ENCODE results near the gene P4HTM.
"Not testable (repeated sequence)": the region's sequence is repeated elsewhere in the genome, so short reads cannot be mapped to it uniquely, and the experiment has no call there.

Gene P4HTM

DNA sequence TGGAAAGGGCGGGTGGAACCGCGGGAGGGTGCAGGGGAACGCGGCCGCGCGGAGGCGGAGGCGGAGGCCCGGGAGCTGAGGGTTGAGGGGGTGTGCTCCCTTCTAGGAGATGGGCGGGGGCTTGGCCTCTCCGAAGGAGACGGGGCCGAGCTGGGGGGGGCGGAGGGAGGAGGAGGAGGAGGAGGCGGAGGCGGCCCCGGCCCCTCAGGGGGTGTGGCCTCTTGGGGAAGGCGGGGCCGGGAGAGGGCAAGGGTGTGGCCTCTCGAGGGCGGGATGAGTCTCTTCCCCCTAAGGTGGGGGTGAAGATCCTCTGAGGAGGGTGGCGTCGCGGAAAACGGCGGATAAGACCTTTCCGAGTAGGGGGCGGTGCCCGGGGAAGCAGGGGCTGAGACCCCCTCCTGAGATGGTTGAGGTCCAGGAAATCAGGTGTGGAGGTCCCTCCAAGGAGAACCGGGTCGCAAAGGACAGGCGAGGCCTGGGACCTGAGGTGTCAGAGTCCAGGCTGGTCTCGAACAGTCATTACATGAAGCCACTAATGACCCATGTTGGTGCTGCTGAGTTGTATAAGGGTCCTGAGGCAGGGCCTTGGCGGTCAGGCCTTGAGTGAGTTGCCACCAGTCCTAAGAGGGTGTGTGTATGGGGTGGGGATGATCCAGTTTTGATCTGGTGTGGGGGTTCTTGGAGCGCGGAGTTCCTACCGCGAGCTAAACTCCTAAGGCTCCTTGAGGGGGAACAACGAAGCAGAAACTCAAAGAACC, 17.9 kb downstream of the P4HTM start:
- DNase-seq (ENCODE audit: low read depth in 2 of 2) = peak; percentile 75 to 86

DNA sequence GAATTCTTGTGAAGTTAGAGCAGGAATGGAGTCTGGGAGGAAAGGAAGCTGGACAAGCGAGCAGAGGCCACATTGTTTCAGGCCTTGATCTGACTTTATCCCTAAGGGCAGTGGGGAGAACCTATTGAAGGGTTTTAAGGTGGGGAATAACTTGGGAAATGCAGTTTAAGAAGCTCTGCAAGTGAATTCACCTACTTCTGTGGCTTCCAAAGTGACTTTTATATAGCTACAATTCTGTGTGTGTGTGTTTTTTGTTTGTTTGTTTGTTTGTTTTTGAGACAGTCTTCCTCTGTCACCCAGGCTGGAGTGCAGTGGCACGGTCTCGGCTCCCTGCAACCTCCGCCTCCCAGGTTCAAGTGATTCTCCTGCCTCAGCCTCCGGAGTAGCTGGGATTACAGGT, 18.6 kb downstream of the P4HTM start:
- DNase-seq (ENCODE audit: low read depth in 2 of 2) = not testable (repeated sequence)

DNA sequence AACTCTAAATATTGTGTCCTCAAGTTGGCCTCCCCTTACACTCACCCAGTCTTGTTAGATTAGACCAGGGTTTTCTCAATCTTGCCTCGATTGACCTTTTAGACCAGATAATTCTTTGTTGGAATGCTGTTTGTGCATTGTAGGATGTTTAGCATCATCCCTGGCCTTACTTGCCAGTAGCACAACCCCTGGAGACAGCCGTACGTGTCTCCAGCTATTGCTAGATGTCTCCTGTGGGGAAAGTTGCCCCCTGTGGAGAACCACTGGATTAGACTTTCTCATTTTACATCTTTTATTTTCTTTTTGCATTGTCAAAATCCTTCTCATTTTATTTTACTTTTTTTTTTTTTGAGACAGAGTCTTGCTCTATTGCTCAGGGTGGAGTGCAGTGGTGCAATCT, 19.4 kb downstream of the P4HTM start:
- DNase-seq (ENCODE audit: low read depth in 2 of 2) = no peak

- no peak for DNase-seq (ENCODE audit: low read depth in 2 of 2)
These were observed 22.5 kb downstream of the P4HTM start for GRCh38 chr3:49012441-49013017.

- no peak for DNase-seq (ENCODE audit: low read depth in 2 of 2)
These were observed 23.2 kb downstream of the P4HTM start for GRCh38 chr3:49013113-49013737.

GRCh38 chr3:49013738-49014660, 24.0 kb downstream of the P4HTM start:
- no peak for DNase-seq (ENCODE audit: low read depth in 2 of 2)

- no peak for DNase-seq (ENCODE audit: low read depth in 2 of 2)
These were observed 25.0 kb downstream of the P4HTM start for GRCh38 chr3:49015072-49015471.

DNA sequence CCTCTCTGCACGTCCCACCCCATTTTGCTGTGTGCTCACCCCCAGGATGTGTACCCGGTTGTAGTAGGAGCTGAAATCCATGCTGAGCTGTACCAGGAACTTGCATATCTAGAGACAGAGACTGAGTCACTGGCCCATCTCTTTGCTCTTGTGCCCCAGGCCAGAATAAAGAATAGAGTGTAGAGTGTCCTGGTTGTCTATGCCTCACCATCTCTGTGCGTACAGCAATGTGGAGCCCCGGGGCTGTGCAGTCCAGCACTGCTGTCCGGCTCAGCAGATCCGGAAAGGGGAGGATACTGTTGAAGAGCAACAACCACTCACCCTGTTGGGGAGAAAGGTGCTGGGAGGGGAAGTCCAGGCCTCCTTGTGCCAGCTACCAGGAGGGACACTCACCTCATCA, 25.7 kb downstream of the P4HTM start:
- no peak for DNase-seq (ENCODE audit: low read depth in 2 of 2)

- no peak for DNase-seq (ENCODE audit: low read depth in 2 of 2)
These were observed 26.6 kb downstream of the P4HTM start for GRCh38 chr3:49016414-49017228.

DNA sequence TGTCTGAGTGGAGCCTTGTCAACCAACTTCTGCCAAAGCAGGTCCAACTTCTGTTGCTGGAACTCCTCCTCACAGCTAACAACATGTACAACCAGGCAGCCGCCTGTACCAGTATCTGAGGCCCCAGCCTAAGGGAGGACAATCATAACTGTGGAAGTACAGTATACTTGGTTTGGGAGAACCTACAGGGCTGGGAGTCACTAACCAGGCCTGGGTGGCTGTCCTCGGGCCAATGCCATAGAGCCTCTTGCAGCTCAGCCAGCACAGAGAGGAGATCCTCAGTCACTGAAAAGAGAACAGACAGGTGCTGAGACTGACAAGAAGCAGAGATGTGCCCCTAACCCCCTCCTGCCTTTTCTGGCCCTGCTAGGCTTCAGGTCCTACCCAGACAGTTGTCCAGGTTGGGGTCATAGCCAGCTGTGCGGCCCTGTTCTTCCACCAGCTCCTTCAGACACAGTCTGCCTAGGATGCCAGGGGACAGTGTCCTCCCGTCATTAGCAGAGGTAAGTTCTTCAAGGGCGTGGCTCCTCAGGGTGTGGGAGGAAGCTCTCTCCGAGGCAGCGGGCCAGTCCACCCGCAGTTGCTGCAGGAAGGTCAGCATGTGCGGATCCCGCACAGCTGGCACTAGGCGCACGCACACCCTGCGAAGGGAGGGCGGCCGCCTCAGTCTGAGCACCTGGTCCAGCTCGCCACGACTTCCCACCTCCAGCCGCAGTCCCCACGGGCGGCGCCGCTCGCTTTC, 27.4 kb downstream of the P4HTM start:
- DNase-seq (ENCODE audit: low read depth in 2 of 2) = no peak

GRCh38 chr3:49017971-49018706, 28.1 kb downstream of the P4HTM start, which contains the start of gene DALRD3:
TSS of gene DALRD3 (minus strand) at chr3:49018580. CDS start at chr3:49018564, 16 bp downstream.
- DNase-seq (ENCODE audit: low read depth in 2 of 2) = peak in 1 of 2 experiments; percentile 45

DNA sequence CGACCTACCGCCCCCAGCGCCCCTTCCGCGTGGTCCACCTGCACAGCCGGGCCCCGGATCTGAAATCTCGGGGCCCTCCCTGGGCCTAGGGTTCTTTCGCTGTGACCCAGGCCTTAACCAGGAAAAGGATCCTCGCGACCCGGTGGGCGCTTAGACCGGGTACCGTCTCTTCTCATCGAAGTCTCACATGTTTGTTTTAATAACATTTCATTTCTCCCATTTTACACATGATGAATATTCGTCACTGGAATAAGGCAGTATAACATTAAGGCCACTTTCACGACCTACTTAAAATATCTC, 28.6 kb downstream of the P4HTM start:
- no peak for DNase-seq (ENCODE audit: low read depth in 2 of 2)

DNA sequence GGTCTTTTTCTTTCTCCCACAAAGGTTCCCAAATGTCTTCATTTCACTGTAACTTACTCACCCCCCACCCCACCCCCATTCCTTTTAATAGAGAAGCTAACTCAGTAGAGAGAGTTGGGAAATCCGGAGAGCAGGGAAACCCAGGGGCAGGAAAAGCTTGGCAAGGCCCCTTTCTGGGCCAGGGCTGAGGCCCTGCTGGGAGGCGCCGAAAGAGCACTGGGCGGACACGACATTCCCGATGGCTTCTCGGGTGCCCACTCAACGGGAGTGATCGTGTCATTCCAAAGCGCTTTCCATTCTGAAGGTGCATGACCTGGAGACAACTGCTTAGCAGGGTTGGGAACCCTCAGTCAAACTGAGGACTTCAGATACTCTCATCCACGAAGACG, 29.9 kb downstream of the P4HTM start:
- no peak for DNase-seq (ENCODE audit: low read depth in 2 of 2)

- no peak for DNase-seq (ENCODE audit: low read depth in 2 of 2)
These were observed 30.5 kb downstream of the P4HTM start for GRCh38 chr3:49020330-49021212.

GRCh38 chr3:49021213-49021812, 31.3 kb downstream of the P4HTM start:
- DNase-seq (ENCODE audit: low read depth in 2 of 2) = peak; percentile 96 to 99

DNA sequence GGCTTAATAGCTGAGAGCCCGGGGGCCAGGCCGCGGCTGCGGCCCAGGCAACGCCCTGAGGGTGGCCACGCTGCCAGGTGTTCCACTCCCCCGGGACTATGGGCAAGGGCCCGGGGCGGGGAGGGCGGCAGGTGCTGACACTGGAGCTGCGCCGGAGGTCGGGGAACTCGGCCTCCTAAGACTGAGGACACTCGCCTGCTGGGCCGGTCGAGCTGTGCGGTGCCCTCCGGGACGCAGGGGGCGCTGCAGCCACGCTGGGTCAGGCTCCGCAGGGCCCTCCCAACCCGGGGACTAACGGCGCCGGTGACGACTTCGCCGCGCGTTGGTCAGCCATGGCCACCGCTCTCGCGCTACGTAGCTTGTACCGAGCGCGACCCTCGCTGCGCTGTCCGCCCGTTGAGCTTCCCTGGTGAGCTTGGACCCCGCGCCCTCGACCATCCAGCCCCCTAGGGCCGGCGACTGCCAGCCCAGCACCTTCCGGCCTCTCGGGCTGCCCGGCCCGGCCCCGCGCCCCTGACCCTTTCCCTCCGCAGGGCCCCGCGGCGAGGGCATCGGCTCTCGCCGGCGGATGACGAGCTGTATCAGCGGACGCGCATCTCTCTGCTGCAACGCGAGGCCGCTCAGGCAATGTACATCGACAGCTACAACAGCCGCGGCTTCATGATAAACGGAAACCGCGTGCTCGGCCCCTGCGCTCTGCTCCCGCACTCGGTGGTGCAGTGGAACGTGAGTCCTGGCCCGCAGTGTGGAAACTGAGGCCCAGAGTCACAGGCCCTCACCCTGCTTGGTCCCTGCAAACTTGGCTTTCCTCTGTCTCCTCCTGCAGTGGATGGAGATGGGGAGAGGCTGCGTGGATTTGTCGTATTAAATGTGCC, 32.0 kb downstream of the P4HTM start, which contains the start of gene NDUFAF3:
NDUFAF3 (plus strand) TSS at position 309 of the 875 bp plus-strand sequence; CDS start at position 333, 24 bp downstream.
- DNase-seq (ENCODE audit: low read depth in 2 of 2) = peak; percentile 82 to 89

DNA sequence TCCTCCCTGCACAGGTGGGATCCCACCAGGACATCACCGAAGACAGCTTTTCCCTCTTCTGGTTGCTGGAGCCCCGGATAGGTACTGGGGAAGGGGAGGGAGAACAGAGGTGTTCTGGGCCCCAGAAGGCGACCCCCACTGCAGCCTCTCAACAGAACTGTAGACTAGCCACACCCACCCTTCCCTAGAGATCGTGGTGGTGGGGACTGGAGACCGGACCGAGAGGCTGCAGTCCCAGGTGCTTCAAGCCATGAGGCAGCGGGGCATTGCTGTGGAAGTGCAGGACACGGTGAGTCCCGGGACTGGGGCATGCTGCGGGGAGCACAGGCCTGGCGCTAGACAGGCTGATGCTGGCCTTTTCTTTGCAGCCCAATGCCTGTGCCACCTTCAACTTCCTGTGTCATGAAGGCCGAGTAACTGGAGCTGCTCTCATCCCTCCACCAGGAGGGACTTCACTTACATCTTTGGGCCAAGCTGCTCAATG, 32.7 kb downstream of the P4HTM start:
- DNase-seq (ENCODE audit: low read depth in 2 of 2) = no peak

Data from stimulated activated CD4-positive, alpha-beta T cell treated with anti-CD3 and anti-CD28 coated beads, Interleukin-12 subunit alpha, Interleukin-12 subunit beta, amount 100 ng/mL, for 24 hours (primary cell).